CD4-positive, alpha-beta T cell treated with Interleukin-21 for 1 hour (primary cell): ENCODE measurements around the gene SULT1C2.
"Not testable (repeated sequence)": the region's sequence is repeated elsewhere in the genome, so short reads cannot be mapped to it uniquely, and the experiment has no call there.

Experiments
- DNase-seq: peaks from one replicate; pipeline ENCODE4 v3.0.0-alpha.2; 2020

The SULT1C2 gene

DNA sequence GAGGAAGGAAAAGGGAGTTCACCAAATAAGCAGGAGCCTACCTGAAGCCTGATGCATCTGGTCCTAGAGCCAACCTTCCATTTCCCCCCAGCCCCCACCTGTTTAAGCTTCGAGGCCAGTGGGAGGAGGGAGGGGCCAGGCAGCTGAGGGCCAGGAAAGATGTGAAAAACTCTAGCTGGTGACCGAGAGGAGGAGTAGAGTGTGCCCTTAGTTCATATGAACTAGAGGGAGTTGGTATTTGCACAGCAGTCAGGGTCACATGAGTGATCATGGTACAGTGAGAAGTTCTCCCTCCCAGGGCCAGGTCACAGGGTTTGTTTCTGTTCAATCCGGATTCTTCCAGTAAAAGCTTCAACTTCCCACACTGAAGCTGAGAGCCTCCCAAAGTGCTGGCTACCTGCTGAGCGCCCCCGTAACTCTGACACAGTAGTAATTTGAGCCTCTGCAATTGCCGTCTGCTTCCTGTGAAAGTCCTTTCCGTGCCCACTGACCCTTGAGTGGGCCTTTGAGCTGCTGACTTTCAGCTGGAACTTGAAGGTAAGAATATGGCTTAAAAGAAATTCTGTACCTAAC lies at the start of gene SULT1C2:
Gene SULT1C2 (plus strand): TSS at position 362 of the 573 bp plus-strand sequence. CDS start 4,773 bp downstream, outside the sequence.
- no peak for DNase-seq

GRCh38 chr2:108239786-108240185 lies 48.9 kb upstream of the SULT1C2 start, which contains the start of gene SULT1C3:
Gene SULT1C3, plus strand, starts transcription at chr2:108239968. Its CDS starts 7,227 bp downstream, at chr2:108247195.
- no peak for DNase-seq

DNA sequence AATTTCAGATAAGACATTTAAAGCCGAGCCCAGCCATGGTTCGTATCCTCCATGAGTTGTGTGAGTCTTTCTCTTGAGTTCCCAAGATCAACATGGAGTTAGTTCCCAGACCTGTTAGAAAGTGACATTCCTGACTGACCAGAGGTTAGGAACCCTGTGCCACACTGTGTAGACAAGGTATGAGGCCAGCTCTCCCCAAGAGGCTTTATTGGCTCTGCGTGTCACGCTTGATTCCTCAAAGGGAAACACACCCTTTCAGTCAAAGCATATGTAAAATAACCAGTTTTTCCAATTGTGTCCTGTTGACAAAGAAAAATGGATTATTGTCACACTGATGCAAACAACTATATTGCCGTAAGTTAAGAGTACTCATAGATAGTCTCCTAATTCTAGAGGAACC lies 47.7 kb upstream of the SULT1C2 start:
- no peak for DNase-seq

- no peak for DNase-seq
Measured at GRCh38 chr2:108243566-108243965, 45.1 kb upstream of the SULT1C2 start.

DNA sequence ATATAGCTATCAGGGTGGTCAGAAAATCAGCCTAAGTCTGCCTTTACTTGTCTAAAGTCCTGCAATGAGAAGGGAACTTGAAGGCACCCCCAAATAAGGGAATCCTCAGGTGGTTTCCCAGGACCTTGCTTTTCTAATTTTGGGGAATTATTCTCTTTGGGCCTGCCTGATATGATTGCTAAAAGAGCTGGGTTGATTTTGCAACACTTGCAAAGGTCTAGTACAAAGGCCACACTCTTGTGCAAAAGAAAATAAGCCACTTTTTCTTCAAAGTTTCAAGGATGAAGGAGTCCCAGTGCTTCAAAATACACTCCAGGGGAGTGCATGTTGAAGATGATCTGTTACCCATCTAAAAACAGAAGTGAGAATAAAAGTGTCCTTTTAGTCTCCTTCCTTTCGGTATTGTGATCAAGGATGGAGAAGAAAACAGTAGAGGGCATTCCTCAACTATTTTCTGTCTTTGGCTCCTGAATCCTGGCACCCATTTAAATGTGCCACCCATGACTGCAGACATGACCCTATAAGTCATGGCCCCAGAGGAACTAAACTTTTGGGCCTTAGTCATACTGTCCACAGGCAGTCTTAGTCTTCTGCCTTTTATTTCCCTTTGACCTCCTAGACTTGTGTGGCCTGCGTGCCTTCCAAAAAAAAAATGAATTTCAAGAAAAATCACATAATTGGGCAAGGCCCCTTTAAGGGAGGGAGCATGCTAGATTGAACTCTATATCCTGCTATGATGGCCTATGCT lies 43.9 kb upstream of the SULT1C2 start:
- DNase-seq: no peak

GRCh38 chr2:108253106-108253505 lies 35.6 kb upstream of the SULT1C2 start:
- DNase-seq: no peak

DNA sequence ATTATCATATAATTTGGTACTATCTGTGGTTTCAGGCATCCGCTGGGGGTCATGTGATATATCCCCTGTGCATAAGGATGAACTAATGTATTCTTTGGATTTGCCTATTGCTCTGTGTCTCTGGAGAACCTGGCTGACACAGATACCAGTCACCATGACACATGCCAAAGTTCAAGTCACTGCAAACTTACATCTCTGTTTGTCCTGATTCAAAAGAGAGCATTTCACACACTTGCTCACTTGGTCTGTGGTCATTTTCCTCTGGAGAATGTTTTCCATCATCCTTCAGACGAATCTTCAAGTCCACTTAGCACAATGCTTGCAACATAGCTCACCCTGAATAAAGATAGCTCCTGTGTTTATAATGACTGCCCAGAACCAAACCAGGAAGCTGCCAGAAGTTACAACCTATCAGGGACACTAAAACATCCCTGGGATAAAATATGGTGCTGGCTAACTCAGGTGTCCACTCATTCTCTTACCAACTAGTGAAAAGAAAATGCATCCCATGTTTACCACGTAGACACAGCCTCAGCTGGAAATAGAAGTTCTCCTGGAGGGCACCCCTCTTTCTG lies 30.9 kb upstream of the SULT1C2 start:
- DNase-seq: no peak

DNA sequence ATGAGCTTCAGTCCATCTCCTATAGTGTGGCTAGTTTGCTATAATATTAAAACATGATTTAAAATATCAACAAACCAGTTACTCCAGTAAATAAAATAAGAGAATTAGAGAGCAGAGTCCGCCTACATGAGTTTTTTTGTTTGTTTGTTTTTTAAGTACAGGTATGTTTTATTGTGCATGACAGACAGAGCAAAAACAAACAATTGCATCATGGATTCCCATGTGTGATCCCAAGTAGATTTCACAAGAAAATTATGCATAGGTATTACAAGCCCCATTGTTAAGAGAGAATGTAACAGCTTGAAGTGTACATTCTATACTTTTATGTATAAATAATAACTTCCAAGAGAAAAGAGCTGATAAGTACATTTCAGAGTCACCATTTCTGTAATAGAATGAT lies 27.9 kb upstream of the SULT1C2 start:
- DNase-seq: no peak

GRCh38 chr2:108262036-108262435 lies 26.7 kb upstream of the SULT1C2 start:
- no peak for DNase-seq

DNA sequence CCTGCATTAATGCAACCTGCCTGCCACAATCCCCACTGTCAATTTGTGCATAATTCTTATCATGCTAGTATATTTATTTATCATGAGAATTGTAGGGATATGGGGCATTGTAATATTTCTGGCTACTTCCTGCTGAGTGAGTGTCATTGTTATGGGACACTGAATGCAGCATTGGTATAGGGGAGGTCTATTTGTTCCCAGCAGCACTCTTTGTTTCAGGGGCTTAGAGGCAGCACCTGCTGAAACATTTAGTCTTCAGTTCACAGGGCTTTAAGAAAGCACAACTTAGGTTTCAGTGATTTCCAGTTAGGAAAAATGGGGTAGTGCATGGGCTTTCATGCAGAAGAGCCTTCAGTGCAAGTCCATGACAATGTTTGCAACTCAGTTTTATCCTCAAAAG lies 25.3 kb upstream of the SULT1C2 start:
- no peak for DNase-seq

GRCh38 chr2:108266218-108266617 lies 22.5 kb upstream of the SULT1C2 start:
- no peak for DNase-seq

DNA sequence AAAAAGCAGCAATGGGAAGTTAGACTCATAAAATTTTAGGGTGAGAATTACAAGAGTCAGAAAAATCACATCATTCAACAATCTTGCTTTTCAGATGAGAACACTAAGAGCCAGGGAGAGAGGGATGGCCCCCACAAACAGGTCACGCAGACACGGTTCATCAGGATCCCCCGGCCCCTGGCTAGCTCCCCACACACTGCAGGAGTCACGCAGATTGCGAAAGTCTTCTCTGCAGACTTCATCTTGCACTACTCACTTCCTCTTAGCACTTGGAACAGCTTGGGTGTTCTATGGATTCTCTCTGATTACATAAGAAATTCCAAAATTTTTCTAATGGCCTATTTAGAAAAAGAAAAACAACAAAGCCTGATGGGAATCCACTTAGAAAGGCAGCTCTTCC lies 21.6 kb upstream of the SULT1C2 start:
- no peak for DNase-seq

DNA sequence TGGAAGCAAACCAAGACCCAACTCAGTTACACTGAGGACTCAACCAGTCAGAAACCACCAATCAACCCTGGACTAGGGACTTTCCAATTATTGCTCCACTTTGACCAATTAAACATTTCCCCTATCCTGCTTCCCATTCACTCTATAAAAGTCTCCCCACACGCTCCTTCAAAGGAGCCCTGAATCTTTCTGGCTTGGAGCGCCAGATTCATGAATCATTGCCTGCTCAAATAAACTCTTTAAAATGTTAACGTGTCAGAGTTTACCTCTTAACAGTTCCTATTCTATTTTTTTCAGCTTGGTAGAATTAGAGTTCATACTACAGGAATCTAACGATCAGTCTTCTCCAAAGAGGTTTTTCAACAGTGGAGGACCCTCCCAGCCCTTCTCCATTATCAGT lies 20.7 kb upstream of the SULT1C2 start:
- no peak for DNase-seq

GRCh38 chr2:108270346-108270745 lies 18.3 kb upstream of the SULT1C2 start:
- DNase-seq: no peak

GRCh38 chr2:108270768-108271506 lies 17.8 kb upstream of the SULT1C2 start:
- no peak for DNase-seq

- no peak for DNase-seq
Measured at GRCh38 chr2:108271691-108272253, 16.9 kb upstream of the SULT1C2 start.

DNA sequence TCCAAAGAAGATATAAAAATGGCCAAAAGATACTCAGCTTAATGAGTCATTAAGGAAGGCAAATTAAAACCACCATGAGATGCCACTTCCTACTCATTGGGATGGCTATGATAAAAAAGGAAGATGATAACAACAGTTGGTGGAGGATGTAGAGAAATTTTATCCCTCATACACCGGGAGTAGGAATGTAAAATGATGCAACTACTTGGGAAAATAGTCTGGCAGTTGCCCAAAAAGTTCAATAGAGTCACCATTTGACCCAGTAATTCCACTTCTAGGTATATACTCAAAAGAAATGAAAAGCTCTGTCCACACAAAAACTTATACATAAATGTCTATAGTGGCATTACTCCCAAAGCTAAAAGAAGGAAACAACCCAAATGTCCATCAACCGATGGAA lies 10.1 kb upstream of the SULT1C2 start:
- no peak for DNase-seq

GRCh38 chr2:108279468-108279867 lies 9.2 kb upstream of the SULT1C2 start:
- DNase-seq: no peak

GRCh38 chr2:108280466-108280865 lies 8.2 kb upstream of the SULT1C2 start:
- DNase-seq: no peak

DNA sequence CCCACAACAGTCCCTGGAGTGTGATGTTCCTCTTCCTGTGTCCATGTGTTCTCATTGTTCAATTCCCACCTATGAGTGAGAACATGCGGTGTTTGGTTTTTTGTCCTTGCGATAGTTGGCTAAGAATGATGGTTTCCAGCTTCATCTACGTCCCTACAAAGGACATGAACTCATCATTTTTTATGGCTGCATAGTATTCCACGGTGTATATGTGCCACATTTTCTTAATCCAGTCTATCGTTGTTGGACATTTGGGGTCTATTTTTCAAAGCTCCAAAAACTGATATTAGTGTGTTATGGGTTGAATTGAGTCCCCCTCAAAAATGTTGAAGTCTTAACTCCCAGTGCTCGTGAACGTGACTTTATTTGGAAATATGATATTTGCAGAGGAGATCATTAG lies 4.1 kb upstream of the SULT1C2 start:
- not testable (repeated sequence) for DNase-seq

DNA sequence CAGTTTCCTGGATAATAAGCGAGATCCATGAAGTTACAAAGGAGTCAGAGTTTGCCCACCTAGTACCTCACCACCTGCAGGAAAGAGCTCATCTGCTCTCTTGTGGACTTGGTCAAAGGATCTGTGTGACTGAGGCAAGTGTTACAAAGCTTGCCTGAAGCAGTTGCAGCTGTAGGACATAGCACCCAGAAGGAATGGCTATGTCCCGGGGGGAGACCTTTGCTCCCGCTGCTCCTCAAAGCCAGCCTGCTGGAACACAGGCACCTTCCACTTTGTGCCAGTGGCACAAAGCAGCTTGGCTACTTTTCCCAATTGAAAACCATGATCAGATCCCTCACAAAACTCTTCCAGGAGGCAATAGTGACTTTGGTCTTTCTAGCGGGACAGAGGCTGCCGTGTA lies 3.1 kb upstream of the SULT1C2 start:
- DNase-seq: no peak

DNA sequence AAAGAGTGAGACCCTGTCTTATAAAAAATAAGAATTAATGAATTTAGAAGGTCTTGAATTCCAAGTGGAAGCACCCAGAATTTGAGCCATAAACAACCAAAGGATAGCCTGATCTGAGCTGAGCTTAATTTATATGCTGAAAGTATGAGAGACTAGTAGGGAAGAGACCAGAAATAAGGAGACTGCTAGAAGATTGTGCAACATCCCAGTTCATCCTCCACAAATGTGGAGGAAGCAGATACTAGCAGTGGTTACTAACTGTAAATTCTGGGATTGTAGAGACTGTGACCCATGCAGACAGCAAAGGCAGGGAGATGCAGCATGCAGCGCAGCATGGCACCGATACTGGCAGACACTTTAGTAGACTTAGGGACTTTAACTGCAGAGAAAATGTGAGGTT lies 1.5 kb upstream of the SULT1C2 start:
- no peak for DNase-seq

- no peak for DNase-seq
Measured at GRCh38 chr2:108293850-108294249, 5.2 kb downstream of the SULT1C2 start.
